ENCODE measurements around the gene NBL1.

- no peak for TF ChIP-seq CTCF (IDR thresholded peaks at IDR 0.05)
- no peak for TF ChIP-seq POLR2A (IDR thresholded peaks at IDR 0.05)
These were observed 56.1 kb downstream of the NBL1 start for GRCh38 chr1:19700079-19700777.
